DND-41 (cell line): ENCODE measurements around the gene MAP4K5.

Experiments
- CTCF ChIP-seq: IDR thresholded peaks from 2 replicates; pipeline ENCODE4 v1.5.1; 2012; ENCODE audit warnings: borderline replicate concordance, low read length, moderate library complexity, mild to moderate bottlenecking; ENCODE audit not compliant: poor library complexity, severe bottlenecking; ENCODE audit errors: extremely low read depth
- EZH2 ChIP-seq: IDR thresholded peaks from 3 replicates; pipeline ENCODE4 v1.6.1; 2012; ENCODE audit warnings: borderline replicate concordance, low read depth, mild to moderate bottlenecking, moderate library complexity, low read length, inconsistent platforms; ENCODE audit not compliant: severe bottlenecking

DNA sequence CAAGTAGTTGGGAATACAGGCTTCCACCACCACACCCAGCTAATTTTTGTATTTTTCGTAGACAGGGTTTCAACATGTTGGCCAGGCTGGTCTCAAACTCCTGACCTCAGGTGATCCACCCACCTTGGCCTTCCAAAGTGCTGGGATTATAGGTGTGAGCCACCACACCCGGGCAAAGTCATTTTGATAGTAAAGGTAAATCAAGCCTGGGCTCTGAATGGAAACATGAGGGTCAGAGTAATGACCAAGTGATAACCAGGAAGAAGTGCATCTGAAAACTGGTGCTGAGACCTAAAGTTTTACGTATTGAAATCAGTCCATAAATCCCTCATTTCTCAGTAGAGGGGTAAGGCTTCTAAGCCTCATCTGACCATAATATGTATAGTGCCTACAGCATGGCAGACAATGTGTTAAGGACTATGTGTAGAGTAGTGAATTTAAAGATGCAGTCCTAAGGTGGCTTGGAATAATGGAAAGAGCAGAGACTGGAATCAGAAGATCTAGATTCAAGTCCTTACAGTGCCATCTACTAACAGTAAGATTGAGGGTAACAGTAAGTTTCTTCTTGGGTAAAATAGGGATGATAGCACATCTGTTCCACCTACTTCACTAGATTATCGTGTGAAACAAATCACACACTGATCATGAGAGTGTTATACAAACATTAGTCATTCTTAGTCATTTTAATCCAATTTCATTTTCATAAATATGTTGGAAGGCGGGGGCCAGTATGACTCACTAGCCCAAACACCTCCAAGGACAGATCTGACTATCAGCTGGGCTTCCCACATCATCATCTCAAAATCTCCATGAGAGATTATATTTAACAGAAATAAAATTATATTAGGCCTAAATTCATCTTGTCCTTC, 11.2 kb downstream of the MAP4K5 start:
- TF ChIP-seq CTCF, result no peak
- TF ChIP-seq EZH2, result no peak
